OCI-LY3 (cell line): ENCODE data around the gene TROAP.

Experiments
- H2AFZ ChIP-seq: fragments of 200-600, 300-600 bp; shearing (Covaris generic); 2 replicates; pipeline ENCODE4 v1.6.0; 2014; ENCODE audit warnings: antibody characterized with exemption, low read depth, low read length
- H3K27ac ChIP-seq: fragments of 200-600, 300-600 bp; sonication (generic); 2 replicates; pipeline ENCODE4 v1.5.1; 2014; ENCODE audit warnings: mild to moderate bottlenecking, low read length, moderate library complexity, mixed read lengths
- H3K27me3 ChIP-seq: fragments of 200-600, 300-600 bp; sonication (generic); 2 replicates; pipeline ENCODE4 v1.6.1; 2014; ENCODE audit warnings: low read depth, low read length, mixed read lengths
- H3K36me3 ChIP-seq: fragments of 200-600, 300-600 bp; sonication (generic); replicated peaks from 2 replicates; pipeline ENCODE3; 2014; ENCODE audit warnings: low read depth, low read length, mixed read lengths
- H3K4me1 ChIP-seq: fragments of 300-600, 200-600 bp; sonication (generic); 2 replicates; pipeline ENCODE4 v1.6.1; 2014; ENCODE audit warnings: low read length, mixed read lengths
- H3K4me2 ChIP-seq: fragments of 200-600, 300-600 bp; sonication (generic); 2 replicates; pipeline ENCODE4 v1.6.1; 2014; ENCODE audit warnings: low read length, mixed read lengths
- H3K4me3 ChIP-seq: fragments of 300-600, 200-600 bp; sonication (generic); 2 replicates; pipeline ENCODE4 v1.5.1; 2014; ENCODE audit warnings: antibody characterized with exemption, mild to moderate bottlenecking, low read length, moderate library complexity
- H3K79me2 ChIP-seq: fragments of 300-600, 200-600 bp; shearing (Covaris generic); 2 replicates; pipeline ENCODE4 v1.6.1; 2014; ENCODE audit warnings: mild to moderate bottlenecking, low read length, mixed read lengths
- H3K9ac ChIP-seq: fragments of 300-600, 200-600 bp; shearing (Covaris generic); 2 replicates; pipeline ENCODE4 v1.6.0; 2014; ENCODE audit warnings: mild to moderate bottlenecking, low read length, moderate library complexity
- H3K9me3 ChIP-seq: fragments of 200-600, 300-600 bp; shearing (Covaris generic); 2 replicates; pipeline ENCODE4 v1.6.1; 2014; ENCODE audit warnings: low read length, mixed read lengths; ENCODE audit not compliant: insufficient read depth
- H4K20me1 ChIP-seq: fragments of 200-600, 300-600 bp; sonication (generic); 2 replicates; pipeline ENCODE4 v1.6.1; 2016; ENCODE audit warnings: low read length, mixed read lengths; ENCODE audit not compliant: insufficient read depth
- CTCF ChIP-seq: fragments of 200-600, 300-600 bp; sonication (generic); IDR thresholded peaks from 2 replicates; pipeline ENCODE4 v1.5.1; 2014; ENCODE audit warnings: antibody characterized with exemption, low read length, low read depth
- EZH2phosphoT487 ChIP-seq: fragments of 200-600 bp; shearing (Covaris generic); IDR thresholded peaks from 2 replicates; pipeline ENCODE4 v1.6.1; 2018; ENCODE audit warnings: antibody characterized with exemption, mixed run types, low read depth

TROAP gene

GRCh38 chr12:49336645-49337584 lies 13.9 kb downstream of the TROAP start, which contains the start of gene C1QL4:
TSS of gene C1QL4 (minus strand) at chr12:49337188. CDS start at chr12:49336477, 711 bp downstream.
- H3K9ac ChIP-seq, result peak within 1 kb of the TSS; percentile 59
- H3K27ac ChIP-seq, result no peak within 1 kb of the TSS
- peak within 1 kb of the TSS; percentile 76 for H3K4me3 ChIP-seq
- H3K9me3 ChIP-seq, result no peaks in the 10 kb centered on the region
- TF ChIP-seq CTCF (peak; percentile 77), EZH2phosphoT487 (no peak)
- H4K20me1 ChIP-seq, result no peaks in the 10 kb centered on the region
- no peaks in the 10 kb centered on the region for H3K36me3 ChIP-seq
- H3K79me2 ChIP-seq, result no peaks in the 10 kb centered on the region
- peak within 1 kb of the TSS; percentile 97 for H2AFZ ChIP-seq
- no peaks in the 10 kb centered on the region; the same call in 1 of the 2 replicates for H3K27me3 ChIP-seq
- peaks cover 6% of the 10 kb centered on the region; the same call in 1 of the 2 replicates for H3K4me1 ChIP-seq
- H3K4me2 ChIP-seq, result peak within 1 kb of the TSS; percentile 84

GRCh38 chr12:49338830-49339463 lies 15.9 kb downstream of the TROAP start:
- Histone ChIP-seq H3K4me1 (peaks cover 15% of the 10 kb centered on the region; the same call in 1 of the 2 replicates), H3K9ac (no peak overlapping the region), H3K79me2 (no peaks in the 10 kb centered on the region), H3K9me3 (no peaks in the 10 kb centered on the region), H3K4me2 (no peak overlapping the region), H3K27ac (no peak overlapping the region), H3K36me3 (no peaks in the 10 kb centered on the region), H4K20me1 (no peaks in the 10 kb centered on the region), H2AFZ (no peak overlapping the region), H3K27me3 (peaks cover 5% of the 10 kb centered on the region), H3K4me3 (no peak overlapping the region)
- TF ChIP-seq EZH2phosphoT487 (no peak), CTCF (no peak)

- no peak overlapping the region for H3K4me3 ChIP-seq
- no peak overlapping the region for H3K9ac ChIP-seq
- no peaks in the 10 kb centered on the region for H3K9me3 ChIP-seq
- H2AFZ ChIP-seq, result no peak overlapping the region
- H3K4me1 ChIP-seq, result peaks cover 15% of the 10 kb centered on the region; the same call in 1 of the 2 replicates
- no peaks in the 10 kb centered on the region for H3K79me2 ChIP-seq
- no peaks in the 10 kb centered on the region for H4K20me1 ChIP-seq
- no peak overlapping the region for H3K27ac ChIP-seq
- no peaks in the 10 kb centered on the region for H3K36me3 ChIP-seq
- H3K27me3 ChIP-seq, result peaks cover 5% of the 10 kb centered on the region
- no peak overlapping the region for H3K4me2 ChIP-seq
- TF ChIP-seq EZH2phosphoT487 (no peak), CTCF (no peak)
Observed at GRCh38 chr12:49339464-49339861, 16.4 kb downstream of the TROAP start.
